HG03196 (cell line): ENCODE data around the gene MRPL14.
A peak's percentile ranks its signal among the peaks of the same experiment; 100 is the strongest.

Source experiments
- ATAC-seq: cut with Tn5 transposase; IDR thresholded peaks from one replicate; pipeline ENCODE4 v1.9.1; 2021; ENCODE audit not compliant: unreplicated experiment

MRPL14 gene

GRCh38 chr6:44126320-44127149 is 717 bp downstream of the MRPL14 start:
- ATAC-seq, result peak; percentile 39

DNA sequence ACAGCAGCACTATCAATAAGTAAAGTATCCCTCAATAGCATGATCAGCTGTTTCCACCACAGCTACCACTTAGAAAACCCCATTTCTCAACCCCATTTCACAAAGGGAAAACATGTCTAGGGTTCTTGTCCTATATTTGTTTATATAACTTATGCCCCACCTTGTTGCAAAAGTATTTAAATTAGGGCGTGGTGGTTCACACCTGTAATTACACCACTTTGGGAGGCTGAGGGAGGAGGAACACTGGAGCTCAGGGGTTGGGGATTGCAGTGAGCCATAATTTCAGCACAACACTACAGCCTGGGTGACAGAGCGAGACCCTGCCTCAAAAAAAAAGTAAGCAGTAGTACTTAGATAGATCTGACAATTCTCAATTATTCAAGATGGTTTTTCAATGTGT is 3.7 kb downstream of the MRPL14 start:
- ATAC-seq, result no peak

- ATAC-seq, result no peak
Observed at GRCh38 chr6:44122801-44123200, 4.5 kb downstream of the MRPL14 start.

DNA sequence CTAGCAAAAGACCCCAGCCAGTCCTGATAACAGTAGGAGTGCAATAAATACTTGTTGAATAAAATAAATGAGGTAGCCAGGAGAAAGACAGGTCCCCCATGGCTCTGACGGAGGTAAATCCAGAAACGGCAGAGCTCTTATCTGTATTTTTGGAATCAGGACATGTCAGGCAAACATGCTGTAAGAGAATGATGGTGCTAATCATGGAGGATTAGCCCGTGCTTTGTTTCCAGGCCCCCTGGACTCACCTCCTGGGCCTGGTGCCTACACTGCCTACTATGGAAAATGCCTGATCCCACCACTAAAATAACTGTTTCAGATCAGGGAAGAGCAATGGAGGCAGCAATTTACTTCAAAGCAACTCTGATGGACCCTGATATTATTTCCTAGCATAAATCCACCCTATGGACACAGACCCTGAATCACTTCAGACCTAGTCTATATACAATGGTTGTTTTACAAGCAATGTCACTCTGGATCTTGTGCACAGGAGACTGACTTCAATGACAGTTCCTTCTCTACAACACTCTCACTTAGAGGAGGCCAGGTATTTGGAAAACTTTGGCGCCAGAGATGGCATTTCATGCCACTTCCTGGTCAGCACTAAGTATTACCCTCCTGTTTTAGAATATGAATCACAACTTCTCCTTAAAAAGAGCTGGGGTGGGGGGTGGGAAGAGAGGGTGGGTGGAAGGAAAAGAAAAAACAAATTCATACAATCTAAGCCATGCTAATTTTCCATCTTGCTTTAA is 6.4 kb downstream of the MRPL14 start:
- no peak for ATAC-seq

DNA sequence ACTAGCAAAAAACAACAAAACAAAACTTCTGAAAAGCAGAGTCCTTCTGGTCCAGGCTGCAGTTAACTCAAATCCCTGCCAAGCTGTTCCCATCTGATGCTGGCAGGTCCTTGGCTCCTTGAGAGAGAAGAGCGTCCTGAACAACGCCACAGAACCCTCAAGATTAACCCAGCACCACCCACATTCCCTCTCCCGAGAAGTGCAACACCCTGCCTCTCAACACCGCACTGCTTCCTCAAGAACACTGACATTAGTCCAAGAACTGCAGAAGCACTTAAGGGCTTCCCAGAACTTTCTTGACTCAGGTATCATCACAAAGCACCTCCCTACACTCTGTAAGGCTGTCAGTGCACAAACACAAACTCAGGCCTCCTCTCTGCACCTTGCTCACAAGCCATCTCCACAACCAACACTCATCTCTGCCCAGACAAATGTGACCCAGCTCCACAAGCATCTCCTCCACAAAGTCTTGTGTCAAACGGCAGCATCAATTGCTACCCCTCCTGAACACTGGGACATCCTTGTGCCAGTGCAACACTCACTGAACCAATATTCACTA is 7.5 kb downstream of the MRPL14 start:
- ATAC-seq, result no peak

DNA sequence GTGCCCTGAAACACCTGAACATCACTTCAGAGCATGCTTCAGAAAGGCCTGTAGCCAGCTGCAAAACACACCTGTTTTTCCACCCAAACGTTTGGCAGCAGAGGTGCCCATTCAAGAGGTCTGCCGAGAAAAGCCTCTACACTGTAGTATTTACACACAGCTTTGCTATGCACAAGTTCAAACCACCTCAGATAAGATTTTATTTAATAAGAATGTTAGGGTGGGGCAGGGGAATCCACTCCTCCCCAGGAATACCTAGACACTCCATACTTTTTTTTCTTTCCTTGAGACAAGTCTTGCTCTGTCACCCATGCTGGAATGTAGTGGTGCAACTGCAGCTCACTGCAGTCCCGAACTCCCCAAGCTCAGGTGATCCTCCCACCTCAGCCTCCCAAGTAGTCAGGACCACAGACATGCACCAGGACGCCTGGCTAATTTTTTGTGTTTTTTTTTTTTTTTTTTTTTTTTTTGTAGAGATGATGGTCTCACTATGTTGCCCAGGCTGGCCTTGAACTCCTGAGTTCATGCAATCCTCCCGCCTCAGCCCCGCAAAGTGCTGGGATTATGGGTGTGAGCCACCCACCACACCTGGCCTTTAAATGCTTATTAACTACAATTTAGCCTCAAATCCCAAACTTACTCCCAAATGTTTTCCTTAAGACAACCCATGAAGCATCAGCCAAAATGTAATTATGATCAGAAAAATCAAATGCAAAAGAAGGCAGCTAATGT is 9.7 kb downstream of the MRPL14 start:
- no peak for ATAC-seq

DNA sequence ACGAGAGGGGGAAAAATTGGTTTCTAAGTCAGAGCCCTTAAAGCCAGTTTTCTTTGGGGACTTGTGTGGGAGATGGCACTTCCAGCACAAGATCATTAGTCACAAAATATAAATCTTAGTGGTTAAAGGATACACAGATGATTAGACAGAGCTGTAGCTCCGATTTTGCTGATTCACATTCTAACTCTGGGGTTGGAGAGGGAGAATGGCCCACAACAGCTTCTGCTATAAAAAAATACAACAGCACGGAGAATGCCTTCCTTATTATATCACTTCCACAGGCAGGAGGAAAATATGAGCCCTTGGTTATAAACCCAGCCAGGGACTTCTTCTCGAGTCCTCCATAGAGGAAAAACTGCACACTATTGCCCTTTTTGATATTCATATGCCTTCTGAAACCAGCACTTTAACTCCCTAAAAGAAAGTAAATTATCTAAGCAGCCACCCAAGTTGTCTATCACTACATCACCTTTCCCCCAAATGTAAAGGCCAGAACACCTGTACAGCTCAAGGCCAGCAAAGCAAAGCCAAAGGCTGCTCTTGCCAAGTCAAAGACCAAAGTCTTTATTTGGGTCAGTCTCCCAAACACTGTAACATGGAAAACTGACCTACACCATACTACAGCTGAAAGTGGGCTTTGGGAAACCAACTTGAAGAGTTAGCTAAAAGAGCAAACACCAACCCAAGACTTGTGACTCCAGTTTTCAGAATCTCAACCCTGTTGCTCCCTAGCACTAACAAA is 10.4 kb downstream of the MRPL14 start:
- no peak for ATAC-seq

GRCh38 chr6:44115866-44116265 is 11.4 kb downstream of the MRPL14 start:
- ATAC-seq, result no peak

DNA sequence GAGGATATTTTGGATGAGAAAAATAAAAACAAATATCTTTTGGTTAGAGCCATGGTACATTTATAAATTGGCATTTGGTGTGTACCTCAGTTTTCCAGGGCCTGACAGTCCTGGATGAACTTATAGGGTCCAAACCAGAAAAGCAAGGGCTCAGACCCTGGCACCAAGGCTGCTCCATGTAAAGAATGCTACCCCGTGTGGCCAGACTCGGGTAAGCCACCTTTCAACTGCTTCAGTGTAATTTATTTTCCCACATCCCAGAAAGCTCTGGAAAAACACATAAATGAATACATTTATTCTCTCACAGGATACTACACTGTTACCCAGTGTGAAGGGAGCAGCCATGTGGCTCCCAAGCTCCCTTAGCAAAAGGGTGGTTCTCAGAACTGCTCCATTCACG is 13.8 kb downstream of the MRPL14 start:
- no peak for ATAC-seq

DNA sequence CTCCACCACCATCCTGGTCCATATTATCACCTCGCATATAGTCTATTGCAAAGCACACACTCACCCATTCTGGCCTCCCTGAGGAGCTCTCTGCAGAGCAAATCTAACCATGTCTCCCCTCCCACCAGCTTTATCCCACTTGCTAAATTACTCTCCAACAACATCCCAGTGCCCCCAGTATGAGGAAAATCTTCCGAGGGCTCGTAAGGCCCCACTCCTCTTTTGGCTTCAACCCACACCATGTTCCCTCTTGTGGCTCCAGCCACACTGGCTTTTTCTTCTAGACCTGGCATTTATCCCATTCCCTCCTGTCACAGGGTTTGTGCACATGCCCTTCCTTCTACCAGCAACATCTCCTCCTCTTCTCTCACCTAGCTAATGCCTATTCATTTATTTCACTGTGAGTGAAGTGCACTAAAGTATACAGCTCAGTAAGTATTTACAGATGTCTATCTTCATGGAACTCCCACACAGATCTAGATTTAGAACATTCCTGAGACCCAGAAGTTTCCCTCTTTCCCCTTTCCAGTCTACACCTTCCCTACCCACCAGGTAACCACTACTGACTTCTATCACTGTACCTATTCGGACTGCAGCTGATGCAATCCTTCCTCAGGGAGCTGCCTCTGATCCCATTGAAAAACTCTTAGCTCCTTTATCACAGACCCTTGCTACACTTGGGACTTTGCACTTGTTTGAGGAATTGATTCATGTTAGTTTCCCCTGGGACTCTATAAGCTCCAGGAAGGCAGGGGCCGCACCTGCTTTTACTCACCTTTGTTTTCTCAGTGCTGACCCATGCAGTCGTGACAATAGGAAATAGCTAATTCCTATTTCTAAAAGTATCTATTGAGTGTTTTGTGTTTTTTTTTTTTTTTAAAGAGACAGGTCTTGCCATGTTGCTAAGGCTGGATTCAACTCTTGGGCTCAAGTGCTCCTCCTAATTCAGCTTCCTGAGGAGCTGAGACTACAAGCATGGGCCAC is 15.5 kb downstream of the MRPL14 start:
- no peak for ATAC-seq

GRCh38 chr6:44110966-44111365 is 16.3 kb downstream of the MRPL14 start:
- ATAC-seq, result no peak

- ATAC-seq, result no peak
Observed at GRCh38 chr6:44110005-44110676, 17.1 kb downstream of the MRPL14 start.

DNA sequence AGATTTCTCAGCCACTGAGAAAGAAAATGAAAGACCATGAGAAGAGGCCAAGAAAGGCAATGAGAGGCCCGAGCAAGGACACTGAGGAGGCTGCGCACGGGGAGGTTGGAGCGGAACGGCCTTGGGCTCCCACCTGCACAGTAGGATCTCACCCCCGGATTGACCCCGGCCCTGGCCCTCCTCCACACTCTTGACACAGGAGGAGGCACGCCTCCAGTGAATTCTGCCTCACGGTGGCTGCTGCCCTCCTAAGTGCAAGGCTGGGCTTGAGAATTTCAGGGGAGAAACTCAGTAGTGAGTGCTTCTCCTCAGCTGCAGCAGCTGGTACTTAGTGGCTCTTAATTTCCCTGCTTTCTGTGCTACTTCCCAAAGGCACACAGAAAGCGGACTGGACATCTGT is 18.0 kb downstream of the MRPL14 start:
- no peak for ATAC-seq

DNA sequence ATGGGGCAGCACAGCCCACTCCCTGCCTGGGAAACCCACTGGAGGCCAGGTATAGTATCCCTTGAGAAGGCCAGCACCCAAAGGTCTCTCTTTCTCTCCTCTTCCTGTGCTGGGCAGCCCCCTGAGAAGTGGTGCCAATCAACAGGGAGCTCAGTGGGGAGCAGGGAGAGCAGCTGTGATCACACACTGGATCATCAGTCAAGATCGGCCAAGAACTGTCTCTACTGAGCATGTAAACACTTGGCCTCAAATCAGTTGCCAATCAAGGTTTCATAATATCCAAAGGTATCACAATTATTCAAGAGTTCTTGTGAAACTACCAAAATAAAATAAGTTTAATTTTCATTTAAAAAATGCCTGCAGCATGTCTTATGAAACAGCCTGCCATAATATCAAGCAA is 18.8 kb downstream of the MRPL14 start:
- no peak for ATAC-seq

GRCh38 chr6:44107017-44107416 is 20.2 kb downstream of the MRPL14 start:
- no peak for ATAC-seq

- ATAC-seq, result no peak
Observed at GRCh38 chr6:44105993-44106740, 21.1 kb downstream of the MRPL14 start.

DNA sequence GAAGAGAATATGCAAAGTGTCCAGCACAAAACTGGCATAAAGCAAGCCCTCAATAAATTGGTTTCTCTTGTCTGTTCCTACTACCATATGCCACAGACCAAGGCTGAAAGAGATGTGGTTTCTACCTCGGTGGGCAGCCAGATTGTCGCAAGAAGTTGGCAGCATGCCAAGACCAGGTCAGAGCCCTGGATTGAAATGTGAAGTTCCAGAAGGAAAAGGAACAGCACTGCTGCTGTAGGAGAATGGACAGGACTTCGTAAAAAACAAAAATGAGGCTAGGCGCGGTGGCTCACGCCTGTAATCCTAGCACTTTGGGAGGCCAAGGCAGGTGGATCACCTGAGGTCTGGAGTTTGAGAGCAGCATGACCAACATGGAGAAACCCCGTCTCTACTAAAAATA is 22.1 kb downstream of the MRPL14 start:
- no peak for ATAC-seq

- ATAC-seq, result no peak
Observed at GRCh38 chr6:44104481-44105021, 22.7 kb downstream of the MRPL14 start.
